ENCODE results near the gene MIGA2. TPM values are rescaled to one million over a fixed set of nuclear protein-coding genes. Genes with fewer than 3 reads are reported as not detected.
A peak's percentile ranks its signal among the peaks of the same experiment; 100 is the strongest.

Gene MIGA2
- polyA plus RNA-seq, 3 donors: 22.9 to 33.4 (median 25.1) TPM

DNA sequence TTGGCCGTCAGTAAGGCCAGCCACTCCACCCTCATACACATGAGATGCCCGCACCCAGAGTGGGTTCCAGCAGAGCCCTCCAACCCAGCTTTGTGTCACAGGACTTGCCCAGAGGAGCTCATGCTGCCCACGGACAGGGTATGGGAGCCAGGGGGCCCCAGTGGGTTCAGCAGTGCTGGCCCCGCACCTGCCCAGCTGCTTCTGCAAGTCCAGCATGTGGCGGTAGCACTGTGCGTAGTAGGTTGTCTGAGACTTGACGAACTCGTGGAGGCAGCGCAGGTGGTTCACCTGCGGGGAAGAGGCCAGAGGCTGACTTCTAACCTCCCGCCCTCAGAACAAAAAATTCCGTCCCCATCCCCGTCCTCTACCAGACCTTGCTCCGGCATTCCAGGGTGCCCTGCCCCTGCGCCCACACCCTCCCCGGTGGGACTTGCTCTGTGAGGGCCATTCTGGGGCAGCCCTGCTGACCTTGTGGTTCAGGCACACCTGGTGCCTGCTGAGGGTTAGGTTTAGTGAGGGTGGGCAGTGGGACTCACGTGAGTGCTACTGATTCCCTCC lies 26.8 kb upstream of the MIGA2 start:
- no peak for DNase-seq

DNA sequence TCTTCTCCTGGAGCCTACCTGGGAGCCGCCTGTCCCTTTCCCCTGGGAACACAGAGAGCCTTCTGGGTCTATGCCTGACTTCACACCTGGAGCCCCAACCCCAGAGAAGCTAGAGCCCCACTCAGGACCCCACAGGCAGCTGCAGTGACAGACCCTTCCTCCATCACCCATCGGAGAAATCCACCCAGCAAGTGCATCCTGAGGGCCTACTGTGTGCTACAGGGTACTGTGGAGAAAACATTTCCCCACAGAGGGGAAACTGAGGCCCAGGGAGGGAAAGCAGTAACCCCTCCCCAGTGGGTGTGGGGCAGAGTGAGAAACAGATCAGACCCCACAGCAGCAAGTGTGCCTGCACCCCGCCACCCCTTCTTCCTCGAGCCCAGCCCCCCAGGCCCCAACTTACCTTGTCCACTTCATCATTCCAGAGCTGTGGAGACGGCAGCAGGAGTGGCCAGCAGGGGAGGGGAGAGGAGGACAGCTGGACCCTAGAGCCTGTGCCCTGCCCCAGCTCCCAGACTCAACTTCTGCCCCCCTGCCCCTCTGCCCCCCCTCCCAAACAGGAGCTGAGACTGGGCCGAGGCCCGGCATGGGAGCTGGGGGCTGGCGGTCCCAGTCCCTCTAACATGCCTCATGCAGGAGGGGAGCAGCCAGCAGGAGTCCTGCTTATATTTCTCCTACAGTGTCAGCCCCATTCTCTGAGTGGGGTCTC lies 26.0 kb upstream of the MIGA2 start:
- no peak for DNase-seq

DNA sequence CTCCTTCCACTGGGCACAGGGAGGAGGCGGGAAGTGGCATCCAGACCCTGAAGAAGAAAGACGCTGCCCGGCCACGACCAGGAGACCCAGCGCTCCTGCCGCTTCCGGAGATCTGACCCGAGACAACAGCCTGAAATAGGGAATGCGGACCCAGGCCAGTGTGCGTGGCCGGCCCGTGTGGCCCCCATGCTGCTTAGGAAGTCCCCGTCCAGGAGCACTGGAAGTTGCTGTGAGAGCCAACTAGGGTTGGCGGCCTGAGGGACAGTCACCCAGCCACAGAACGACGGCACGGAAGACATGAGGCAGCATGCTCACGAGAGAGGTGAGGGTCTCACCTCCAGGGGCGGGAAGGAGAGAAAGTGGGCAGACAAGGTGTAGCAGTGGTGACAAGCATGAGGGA lies 25.3 kb upstream of the MIGA2 start:
- DNase-seq: no peak

GRCh38 chr9:129011761-129012181 lies 24.7 kb upstream of the MIGA2 start:
- no peak for DNase-seq

GRCh38 chr9:129012343-129012742 lies 24.1 kb upstream of the MIGA2 start:
- no peak for DNase-seq

DNA sequence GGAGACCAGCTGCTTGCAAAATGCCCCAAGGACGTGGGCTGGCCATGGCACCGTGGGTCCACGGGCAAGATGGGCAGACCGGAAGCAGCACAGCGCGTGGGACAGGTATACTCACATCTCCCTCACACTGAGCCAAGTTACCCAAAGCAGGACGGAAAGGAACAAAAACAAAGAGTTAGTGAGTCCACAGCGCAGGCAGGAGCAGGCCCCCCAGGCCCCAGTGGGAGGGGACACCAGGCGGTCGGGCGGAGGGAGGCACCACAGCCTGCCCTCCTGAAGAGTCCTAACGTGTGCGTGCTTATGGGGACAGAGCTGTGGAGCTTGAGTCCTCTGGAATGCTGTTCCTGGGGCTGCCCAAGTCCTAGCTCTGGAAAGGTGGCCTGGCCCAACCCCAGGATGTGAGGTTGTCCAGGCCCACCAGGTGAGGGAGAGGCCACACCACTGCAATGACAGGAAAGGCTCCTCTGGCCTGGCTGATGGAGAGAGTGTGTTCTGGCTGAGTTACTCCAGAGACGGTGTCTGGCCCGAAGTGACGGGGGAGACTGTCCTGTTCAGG lies 23.5 kb upstream of the MIGA2 start:
- DNase-seq: no peak

DNA sequence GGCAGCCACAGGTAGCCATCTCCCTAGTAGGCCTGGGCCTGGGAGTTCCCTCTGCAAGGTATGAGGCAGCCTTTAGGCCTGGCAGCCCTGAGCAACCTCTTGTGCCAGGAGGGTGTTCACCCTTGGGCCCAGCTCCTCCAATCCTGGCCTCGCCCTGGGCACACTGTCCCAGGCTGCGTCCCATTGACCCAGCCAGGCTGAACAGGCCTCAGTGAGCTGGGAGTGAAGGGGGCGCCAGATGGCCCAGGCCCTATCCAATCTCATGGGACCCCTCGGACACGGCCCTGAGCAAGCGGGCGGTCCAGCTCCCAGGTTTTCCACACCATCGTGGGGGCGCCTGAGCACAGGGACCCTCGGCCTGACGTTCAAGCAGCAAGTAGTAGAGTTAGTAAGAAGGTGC lies 22.8 kb upstream of the MIGA2 start:
- DNase-seq: no peak

DNA sequence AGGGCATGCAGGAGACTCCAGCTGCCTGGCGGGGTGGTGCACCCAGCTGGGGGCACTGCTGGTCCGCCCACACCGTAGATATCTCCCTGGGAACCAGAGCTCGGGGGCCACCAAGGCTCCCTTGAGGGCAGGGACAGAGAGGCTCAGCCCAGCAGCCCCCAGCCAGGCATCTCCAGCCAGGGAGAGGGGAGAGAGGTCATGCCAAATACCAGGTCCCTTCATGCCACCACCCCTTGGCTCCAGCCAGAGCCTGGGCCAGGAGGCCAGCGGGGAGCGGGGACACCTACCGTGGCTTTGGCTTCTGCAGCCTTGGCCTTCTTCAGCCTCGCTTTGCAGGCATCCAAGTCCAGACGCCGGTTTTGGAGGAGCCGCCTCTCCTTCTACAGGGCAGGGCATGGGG lies 22.3 kb upstream of the MIGA2 start:
- no peak for DNase-seq

DNA sequence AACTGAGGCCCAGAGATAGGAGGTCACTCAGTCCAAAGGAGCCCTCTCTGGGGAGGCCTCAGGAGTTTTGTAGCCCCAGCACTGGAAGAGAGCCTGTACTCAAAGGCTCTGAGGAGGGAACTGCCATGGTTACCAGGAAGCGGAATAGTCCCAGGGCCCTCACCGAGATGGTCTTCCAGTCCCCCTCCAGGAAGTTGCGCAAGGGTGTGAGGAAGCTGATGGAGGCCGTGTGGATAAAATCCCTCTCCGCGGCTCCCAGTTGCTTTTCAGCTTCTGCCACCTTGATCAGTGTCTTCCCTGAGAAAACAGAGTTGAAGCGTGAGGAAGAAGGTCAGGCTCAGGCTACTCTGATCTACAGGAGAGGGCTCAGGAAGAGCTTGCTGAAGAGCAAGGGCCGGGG lies 21.8 kb upstream of the MIGA2 start:
- no peak for DNase-seq

GRCh38 chr9:129021091-129021490 lies 15.3 kb upstream of the MIGA2 start:
- no peak for DNase-seq

- DNase-seq: no peak
Observed at GRCh38 chr9:129022037-129022436, 14.4 kb upstream of the MIGA2 start.

GRCh38 chr9:129023036-129023907 lies 13.2 kb upstream of the MIGA2 start:
- DNase-seq: peak; percentile 52

- no peak for DNase-seq
Observed at GRCh38 chr9:129023908-129024233, 12.6 kb upstream of the MIGA2 start.

DNA sequence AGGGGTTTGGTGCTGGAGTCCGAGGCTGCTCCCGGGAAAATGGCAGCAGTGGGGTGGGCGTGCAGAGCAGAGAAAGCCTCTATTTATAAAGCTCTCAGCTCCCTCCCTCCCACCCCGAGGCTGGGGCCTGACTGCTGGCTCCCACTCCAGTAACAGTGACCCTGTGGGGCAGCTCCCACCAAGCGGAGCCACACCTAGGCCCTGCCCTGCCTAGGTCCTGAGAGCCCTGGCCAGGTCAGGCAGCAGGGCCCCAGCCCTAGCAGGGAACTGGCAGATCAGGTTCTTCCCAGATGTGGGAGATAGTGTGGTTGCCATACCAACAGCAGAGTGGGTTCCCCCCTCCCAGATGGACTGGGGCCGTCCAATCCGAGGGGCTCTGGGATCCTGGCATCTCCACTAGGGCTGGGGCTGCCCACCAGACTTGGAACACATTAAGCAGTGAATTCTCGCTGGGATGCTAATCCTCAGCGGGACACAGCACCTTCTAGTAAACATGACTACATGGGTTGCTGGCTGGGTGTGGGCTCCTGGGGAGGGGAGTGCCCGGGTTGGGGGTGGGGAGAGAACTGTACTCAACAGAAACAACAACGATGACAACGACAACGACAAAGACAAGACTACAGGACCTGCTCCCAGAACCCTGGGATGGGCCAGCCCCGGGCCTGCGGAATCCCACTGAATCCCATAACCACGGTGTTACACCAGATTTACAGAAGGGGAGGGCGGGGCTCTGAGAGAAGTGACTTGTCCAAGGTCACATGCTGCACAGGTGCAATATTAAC lies 9.8 kb upstream of the MIGA2 start:
- DNase-seq: peak; percentile 84

GRCh38 chr9:129027224-129027684 lies 9.2 kb upstream of the MIGA2 start:
- no peak for DNase-seq

GRCh38 chr9:129027685-129028191 lies 8.7 kb upstream of the MIGA2 start:
- peak; percentile 42 for DNase-seq

GRCh38 chr9:129028192-129028966 lies 8.0 kb upstream of the MIGA2 start, which contains the start of gene SH3GLB2:
Gene SH3GLB2 (minus strand): TSS chr9:129028331. CDS start chr9:129028154, 177 bp downstream.
- DNase-seq: peak; percentile 90

DNA sequence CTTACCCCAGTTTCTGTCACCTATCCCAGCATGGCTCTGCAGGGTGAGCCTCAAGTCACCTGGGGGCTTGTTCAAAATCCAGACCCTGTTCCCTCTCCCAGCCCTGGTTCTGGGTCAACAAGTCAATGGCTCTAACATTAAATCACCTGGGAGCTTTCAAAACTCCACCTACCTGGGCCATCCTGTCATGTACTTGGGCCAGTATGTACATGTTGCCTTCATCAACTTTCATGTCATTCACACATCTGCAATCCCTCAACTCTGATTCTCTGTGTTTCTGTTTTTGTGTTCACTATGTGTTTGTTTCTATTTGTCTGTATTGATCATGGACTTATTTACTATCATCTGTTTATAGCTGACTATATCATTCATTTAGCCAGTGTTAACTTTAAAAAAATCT lies 6.2 kb upstream of the MIGA2 start:
- DNase-seq: no peak

DNA sequence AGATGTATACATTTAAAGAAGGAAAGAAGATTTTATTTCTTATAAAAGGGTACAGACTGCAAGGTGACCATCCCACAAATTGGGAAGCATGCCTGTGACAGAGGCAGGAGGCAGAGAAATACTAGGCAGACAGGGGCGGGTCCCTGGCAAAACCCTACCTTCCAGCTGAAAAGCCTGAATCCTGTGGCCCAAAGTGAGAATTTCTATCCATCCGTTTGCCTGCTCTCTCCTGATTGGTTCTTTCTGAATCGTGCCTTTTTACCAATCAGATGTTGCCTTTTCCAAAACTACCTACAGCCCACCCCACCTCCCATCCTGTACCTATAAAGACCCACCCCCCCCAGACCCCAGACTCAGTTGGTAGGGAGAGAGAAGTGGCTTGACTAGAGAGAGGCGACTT lies 4.9 kb upstream of the MIGA2 start:
- no peak for DNase-seq

GRCh38 chr9:129032541-129033159 lies 3.8 kb upstream of the MIGA2 start:
- DNase-seq: no peak

All from renal pelvis (tissue), 4 donors.